RPMI7951 (cell line): Measurements from ENCODE around the gene MLEC. TPM values are rescaled to one million over a fixed set of nuclear protein-coding genes. Genes with fewer than 3 reads are reported as not detected.

Source experiments
- DNase-seq: peaks from one replicate; pipeline ENCODE4 v3.0.0-alpha.2; 2012; ENCODE audit warnings: low read depth
- total RNA-seq: library from RNA; depleted of rRNA; stranded (reverse); fragments of >200 nt; shearing (Covaris generic); gene quantifications from 2 replicates; pipeline ENCODE4 v1.2.3, GENCODE V29; 2014; rRNA removed

The MLEC gene, protein sequence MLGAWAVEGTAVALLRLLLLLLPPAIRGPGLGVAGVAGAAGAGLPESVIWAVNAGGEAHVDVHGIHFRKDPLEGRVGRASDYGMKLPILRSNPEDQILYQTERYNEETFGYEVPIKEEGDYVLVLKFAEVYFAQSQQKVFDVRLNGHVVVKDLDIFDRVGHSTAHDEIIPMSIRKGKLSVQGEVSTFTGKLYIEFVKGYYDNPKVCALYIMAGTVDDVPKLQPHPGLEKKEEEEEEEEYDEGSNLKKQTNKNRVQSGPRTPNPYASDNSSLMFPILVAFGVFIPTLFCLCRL
- 80.7 and 87.7 TPM in 2 replicates for total RNA-seq

- DNase-seq, result peak; percentile 94
Observed at GRCh38 chr12:120686690-120687577, at the start of gene MLEC. Gene MLEC, plus strand, starts transcription at chr12:120687149. Its CDS starts 148 bp downstream, at chr12:120687297.

- DNase-seq, result no peak
Observed at GRCh38 chr12:120639771-120640721, 46.9 kb upstream of the MLEC start, which contains the start of gene CABP1. Gene CABP1, plus strand, starts transcription at chr12:120640626. Its CDS starts 60 bp downstream, at chr12:120640686.

DNA sequence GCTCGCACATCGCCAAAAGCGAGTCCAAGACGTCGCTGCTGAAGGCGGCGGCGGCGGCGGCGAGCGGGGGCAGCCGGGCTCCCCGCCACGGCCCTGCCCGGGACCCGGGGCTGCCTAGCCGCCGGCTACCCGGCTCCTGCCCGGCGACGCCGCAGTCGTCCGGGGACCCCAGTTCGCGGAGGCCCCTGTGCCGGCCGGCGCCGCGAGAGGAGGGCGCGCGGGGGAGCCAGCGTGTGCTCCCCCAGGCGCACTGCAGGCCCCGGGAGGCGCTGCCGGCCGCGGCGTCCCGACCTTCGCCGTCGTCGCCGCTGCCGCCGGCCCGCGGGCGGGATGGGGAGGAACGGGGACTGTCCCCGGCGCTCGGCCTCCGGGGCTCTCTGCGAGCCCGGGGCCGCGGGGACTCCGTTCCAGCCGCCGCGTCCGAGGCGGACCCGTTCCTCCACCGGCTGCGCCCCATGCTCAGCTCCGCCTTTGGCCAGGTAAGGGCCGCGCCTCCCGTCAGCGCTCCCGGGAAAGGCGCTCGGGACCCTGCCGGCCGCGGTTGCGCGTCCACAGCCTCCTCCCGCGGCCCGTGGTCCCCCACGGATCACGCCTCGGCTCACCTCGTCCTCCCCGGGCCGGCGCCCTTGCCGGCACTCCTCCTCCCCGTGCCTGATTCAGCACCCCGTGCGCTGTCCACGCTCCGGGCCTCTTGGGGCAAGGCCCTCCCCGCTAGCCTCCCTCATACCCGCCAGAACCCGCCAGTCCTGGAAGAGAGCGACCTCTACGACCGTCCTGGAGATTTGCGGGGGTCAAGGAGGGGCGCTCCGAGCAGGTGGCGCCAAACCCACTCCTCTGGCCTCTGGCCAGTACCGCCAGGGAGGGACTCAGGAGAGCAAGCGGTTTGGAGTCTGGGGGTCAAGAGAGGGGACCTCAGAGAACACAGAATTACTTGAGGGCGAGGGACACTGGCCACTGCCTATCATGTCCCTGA, 45.8 kb upstream of the MLEC start:
- DNase-seq, result peak; percentile 45

DNA sequence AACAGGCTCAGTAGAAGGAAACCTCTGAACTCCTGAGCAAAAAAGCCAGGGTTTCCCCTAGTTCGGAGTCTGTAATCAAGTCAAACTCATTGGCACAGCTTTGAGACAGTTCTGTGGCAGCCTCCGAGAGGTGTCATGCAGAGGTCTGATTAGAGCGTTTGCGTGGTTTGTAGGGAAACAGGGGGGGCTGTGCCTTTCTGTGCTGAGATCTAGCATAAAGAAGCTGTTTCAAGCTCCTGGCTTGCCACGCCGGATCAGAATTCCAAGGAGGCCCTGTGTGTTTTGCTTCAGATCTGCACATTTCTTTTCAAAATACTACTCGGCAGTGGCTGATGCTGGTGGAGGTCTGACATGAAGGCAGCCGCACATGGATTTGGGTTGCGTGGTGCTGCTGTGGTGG, 44.8 kb upstream of the MLEC start:
- no peak for DNase-seq

- no peak for DNase-seq
Observed at GRCh38 chr12:120642826-120643225, 44.1 kb upstream of the MLEC start.

DNA sequence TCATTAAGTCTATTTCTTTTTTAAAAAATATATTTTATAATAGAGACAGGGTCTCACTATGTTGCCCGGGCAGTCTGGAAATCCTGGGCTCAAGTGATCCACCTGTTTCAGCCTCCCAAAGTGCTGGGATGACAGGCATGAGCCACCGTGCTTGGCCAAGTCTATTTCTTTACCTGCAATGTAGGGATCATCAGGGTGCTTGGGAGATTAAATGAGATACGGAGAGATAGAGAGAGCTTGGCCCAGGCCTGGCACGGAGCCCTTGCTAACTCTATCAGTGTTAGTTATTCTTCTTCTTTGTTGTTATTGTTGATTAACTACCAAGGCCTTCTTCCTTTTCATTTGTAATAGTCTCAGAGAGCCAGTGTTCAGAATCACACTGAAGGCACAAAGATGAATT, 43.4 kb upstream of the MLEC start:
- no peak for DNase-seq

GRCh38 chr12:120646044-120646443, 40.9 kb upstream of the MLEC start:
- no peak for DNase-seq

DNA sequence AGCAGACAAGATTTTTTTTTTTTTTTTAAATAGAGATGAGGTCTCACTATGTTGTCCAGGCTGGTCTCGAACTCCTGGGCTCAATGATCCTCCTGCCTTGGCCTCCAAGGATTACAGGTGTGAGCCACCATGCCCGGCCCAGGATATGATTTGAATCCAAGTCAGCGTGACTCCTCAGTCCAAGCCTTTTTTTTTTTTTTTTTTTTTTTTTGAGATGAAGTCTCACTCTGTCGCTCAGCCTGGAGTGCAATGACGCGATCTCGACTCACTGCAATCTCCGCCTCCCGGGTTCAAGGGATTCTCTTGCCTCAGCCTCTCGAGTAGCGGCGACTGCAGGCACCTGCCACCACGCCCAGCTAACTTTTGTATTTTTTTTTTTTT, 39.6 kb upstream of the MLEC start:
- no peak for DNase-seq

GRCh38 chr12:120649442-120650232, 37.3 kb upstream of the MLEC start:
- DNase-seq, result peak; percentile 19

DNA sequence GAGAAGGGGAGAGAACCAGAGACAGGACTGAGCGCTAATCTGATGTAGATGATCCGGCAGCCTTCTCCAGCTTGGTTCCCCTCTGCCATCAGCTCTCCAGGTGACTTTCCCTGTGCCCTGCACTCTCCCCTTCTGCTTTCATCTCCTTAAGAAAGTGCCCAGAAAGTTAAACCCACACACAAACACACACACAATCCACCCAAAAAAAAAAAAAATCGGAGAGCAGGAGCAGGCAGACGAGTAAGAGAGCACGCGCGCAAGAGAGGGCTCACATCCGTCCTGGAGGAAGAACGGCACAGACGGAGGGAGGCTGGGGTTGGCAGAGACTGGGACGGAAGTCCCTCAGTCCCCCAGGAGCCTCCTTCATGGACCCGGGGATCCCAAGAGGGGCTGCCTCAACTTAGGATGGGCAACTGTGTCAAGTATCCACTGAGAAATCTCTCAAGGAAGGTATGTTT, 36.7 kb upstream of the MLEC start:
- DNase-seq, result no peak

DNA sequence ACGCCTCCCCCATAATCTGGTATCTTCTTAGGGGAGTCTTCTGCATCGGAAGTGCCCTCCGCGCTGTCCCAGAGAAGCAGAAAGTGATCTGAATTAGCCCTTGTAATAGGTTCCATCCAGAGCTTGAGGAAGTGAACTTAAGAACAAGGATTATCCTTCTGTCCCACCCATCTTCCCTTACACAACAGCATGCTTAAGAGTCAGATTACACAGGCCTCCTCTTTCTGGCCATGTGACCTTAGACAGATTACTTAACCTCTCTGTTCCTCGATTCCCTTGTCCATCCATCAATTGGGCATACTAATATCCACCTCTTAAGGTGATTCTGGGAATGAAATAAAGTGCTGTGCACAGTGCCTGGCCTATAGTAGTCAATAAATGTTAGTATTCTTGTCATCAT, 35.1 kb upstream of the MLEC start:
- no peak for DNase-seq

GRCh38 chr12:120652656-120653435, 34.1 kb upstream of the MLEC start:
- no peak for DNase-seq

- DNase-seq, result no peak
Observed at GRCh38 chr12:120653611-120654010, 33.3 kb upstream of the MLEC start.

GRCh38 chr12:120654656-120655055, 32.3 kb upstream of the MLEC start:
- DNase-seq, result no peak

- no peak for DNase-seq
Observed at GRCh38 chr12:120656008-120656407, 30.9 kb upstream of the MLEC start.

DNA sequence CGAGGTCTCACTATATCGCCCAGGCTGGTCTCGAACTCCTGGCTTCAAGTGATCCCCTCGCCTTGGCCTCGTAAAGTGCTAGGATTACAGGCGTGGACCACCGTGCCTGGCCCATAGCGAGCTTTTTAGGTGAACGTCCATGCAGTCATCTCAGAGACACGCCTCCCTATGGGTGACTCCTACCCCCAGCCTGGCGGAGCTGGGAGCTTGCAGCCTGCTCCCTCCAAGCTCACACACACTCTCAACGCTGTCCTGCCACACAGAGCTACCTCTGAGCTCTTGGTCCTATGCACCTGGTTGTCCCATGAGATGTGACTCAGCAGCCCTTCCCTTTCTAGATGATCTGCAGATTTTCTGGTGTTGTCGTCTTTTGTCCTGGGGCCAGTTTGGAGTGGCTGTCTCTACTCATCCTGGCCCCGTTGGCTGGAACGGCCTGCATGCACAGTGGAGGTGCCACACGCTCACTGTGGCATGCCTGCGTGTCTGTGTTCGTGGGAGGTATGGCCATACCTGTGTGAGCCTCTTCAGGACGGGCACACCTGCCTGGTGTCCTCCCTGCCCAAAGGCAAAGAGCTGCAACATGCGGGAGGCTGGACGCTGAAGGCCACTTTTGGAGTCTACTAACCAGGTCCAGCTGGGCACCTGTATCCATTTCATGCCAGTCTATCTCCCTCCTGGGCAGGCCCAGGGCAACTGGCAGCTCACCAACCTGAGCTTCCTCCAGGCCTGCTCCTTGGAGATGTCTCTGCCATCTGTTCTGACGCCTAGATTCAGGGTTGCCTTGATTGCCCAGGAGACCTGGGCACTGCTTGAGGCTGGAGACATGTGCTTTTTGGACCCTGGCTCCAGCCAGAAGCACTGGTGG, 28.4 kb upstream of the MLEC start:
- DNase-seq, result no peak

GRCh38 chr12:120659151-120659525, 27.8 kb upstream of the MLEC start:
- DNase-seq, result no peak

DNA sequence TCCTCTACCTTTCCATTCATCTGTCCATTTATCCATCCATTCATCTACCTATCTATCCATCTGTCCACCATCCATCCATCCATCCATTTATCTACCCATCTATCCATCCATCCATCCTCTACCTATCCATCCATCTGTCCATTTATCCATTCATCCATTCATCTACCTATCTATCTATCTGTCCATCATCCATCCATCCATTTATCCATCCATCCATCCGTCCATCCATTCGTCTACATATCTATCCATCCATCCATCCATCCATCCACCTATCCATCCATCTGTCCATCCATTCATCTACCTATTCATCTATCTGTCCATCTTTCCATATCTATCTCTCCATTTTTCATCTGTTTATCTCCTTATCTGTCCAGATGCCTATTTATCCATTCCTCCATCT, 25.5 kb upstream of the MLEC start:
- no peak for DNase-seq
